B cell (primary cell): ENCODE data around the gene CA7. TPM values are rescaled to one million over a fixed set of nuclear protein-coding genes. Genes with fewer than 3 reads are reported as not detected.

ENCODE experiments used
- ATAC-seq: fragments of 200-7000 bp; cut with Tn5 transposase; one replicate; pipeline ENCODE4 v1.10.0; 2021; ENCODE audit warnings: low read depth, mild to moderate bottlenecking, moderate number of reproducible peaks, moderate library complexity
- CTCF ChIA-PET: fragments of 350-600 bp; sonication (Branson Sonifier 250); formaldehyde crosslinking; loops from one replicate; lab custom pipeline; 2021; ENCODE audit warnings: antibody characterized with exemption, inconsistent platforms; lab: Charles Lee
- POLR2A ChIA-PET: fragments of 350-600 bp; sonication (Branson Sonifier 250); formaldehyde crosslinking; loops from one replicate; lab custom pipeline; 2021; ENCODE audit warnings: antibody characterized with exemption; lab: Charles Lee
- DNase-seq: peaks from one replicate; pipeline ENCODE4 v3.0.0; 2013
- H2AFZ ChIP-seq: 2 replicates; pipeline ENCODE4 v1.6.1; 2012; ENCODE audit warnings: mild to moderate bottlenecking, low read depth, low read length; ENCODE audit not compliant: insufficient read depth, poor library complexity, severe bottlenecking
- H3K27ac ChIP-seq, 2 donors: 1 replicate in 1 of 2; 2 replicates in 1 of 2; pipeline ENCODE4 v1.5.1; 2012 to 2013; ENCODE audit warnings: low read length in 2 of 2, mild to moderate bottlenecking in 2 of 2, moderate library complexity in 1 of 2
- H3K27me3 ChIP-seq, 4 experiments: fragments of 200-600 bp in 1 of 4; sonication (generic) in 1 of 4; replicated peaks in 1 of 4; 1 replicate in 2 of 4; 2 replicates in 2 of 4; pipeline versions ENCODE4 v1.6.1 to v1.7.0; 2013 to 2016; ENCODE audit warnings: low read length in 3 of 4, mild to moderate bottlenecking in 2 of 4, mixed read lengths in 1 of 4, moderate library complexity in 1 of 4; ENCODE audit not compliant: insufficient read depth in 4 of 4, control insufficient read depth in 3 of 4; ENCODE audit errors: control extremely low read depth in 1 of 4
- H3K36me3 ChIP-seq, 2 experiments: replicated peaks in 1 of 2; 1 replicate in 1 of 2; 2 replicates in 1 of 2; pipeline versions ENCODE4 v1.6.1 to v1.7.1; 2013; ENCODE audit warnings: low read length in 1 of 2; ENCODE audit not compliant: insufficient read depth in 2 of 2, control insufficient read depth in 1 of 2; ENCODE audit errors: control extremely low read depth in 1 of 2, extremely low read depth in 1 of 2
- H3K4me1 ChIP-seq, 2 donors: fragments of 200-600 bp in 1 of 2; sonication (generic) in 1 of 2; 1 replicate in 1 of 2; 2 replicates in 1 of 2; pipeline versions ENCODE4 v1.5.1 to v1.6.1; 2013 to 2017; ENCODE audit warnings: low read length in 2 of 2; ENCODE audit not compliant: control insufficient read depth in 2 of 2, insufficient read depth in 2 of 2
- H3K4me2 ChIP-seq: replicated peaks from 2 replicates; pipeline ENCODE3; 2012; ENCODE audit warnings: mild to moderate bottlenecking, low read depth, low read length; ENCODE audit not compliant: poor library complexity, severe bottlenecking
- H3K4me3 ChIP-seq, 5 experiments: fragments of 200-600 bp in 1 of 5; sonication (generic) in 1 of 5; 1 replicate in 3 of 5; 2 replicates in 2 of 5; pipeline versions ENCODE4 v1.5.1 to v1.7.0; 2011 to 2016; ENCODE audit warnings: low read length in 4 of 5, mild to moderate bottlenecking in 4 of 5, low read depth in 2 of 5, control low read depth in 1 of 5, moderate library complexity in 1 of 5; ENCODE audit not compliant: insufficient read depth in 1 of 5; ENCODE audit errors: control extremely low read depth in 1 of 5, extremely low read depth in 1 of 5
- H3K79me2 ChIP-seq: fragments of 200-600 bp; sonication (generic); one replicate; pipeline ENCODE4 v1.6.0; 2016; ENCODE audit warnings: low read length; ENCODE audit not compliant: control insufficient read depth, insufficient read depth
- H3K9ac ChIP-seq: fragments of 200-600 bp; sonication (generic); 2 replicates; pipeline ENCODE4 v1.6.1; 2017; ENCODE audit warnings: mild to moderate bottlenecking, low read length, moderate library complexity
- H3K9me3 ChIP-seq, 3 donors: one replicate each; pipeline versions ENCODE4 v1.6.1 to v1.7.1; 2013; ENCODE audit warnings: low read length in 2 of 3; ENCODE audit not compliant: control insufficient read depth in 2 of 3, insufficient read depth in 1 of 3; ENCODE audit errors: control extremely low read depth in 1 of 3
- H4K20me1 ChIP-seq: 2 replicates; pipeline ENCODE4 v1.6.0; 2012; ENCODE audit warnings: mild to moderate bottlenecking, low read length; ENCODE audit not compliant: insufficient read depth, control insufficient read depth, poor library complexity, severe bottlenecking
- H3K27ac Mint-ChIP-seq: one replicate; pipeline ENCODE4 v1.8.0; 2021; ENCODE audit warnings: mixed read lengths
- H3K27me3 Mint-ChIP-seq: one replicate; pipeline ENCODE4 v1.8.0; 2021; ENCODE audit warnings: mixed read lengths
- H3K4me1 Mint-ChIP-seq: one replicate; pipeline ENCODE4 v1.8.0; 2021; ENCODE audit warnings: mixed read lengths
- H3K4me3 Mint-ChIP-seq: one replicate; pipeline ENCODE4 v1.8.0; 2021; ENCODE audit warnings: mixed read lengths
- H3K9me3 Mint-ChIP-seq: one replicate; pipeline ENCODE4 v1.8.0; 2022; ENCODE audit warnings: mixed read lengths; ENCODE audit not compliant: insufficient read depth
- CTCF ChIP-seq: fragments of 200-600 bp; IDR thresholded peaks from one replicate; pipeline ENCODE4 v1.8.0; 2022; ENCODE audit warnings: antibody characterized with exemption, mild to moderate bottlenecking
- EZH2 ChIP-seq: IDR thresholded peaks from 2 replicates; pipeline ENCODE4 v1.6.1; 2012; ENCODE audit warnings: borderline replicate concordance, low read depth, mild to moderate bottlenecking, moderate library complexity, low read length; ENCODE audit not compliant: insufficient read depth, poor library complexity, severe bottlenecking
- WGBS: methylation state at CpG from one replicate; pipeline ENCODE4 v1.1.5; 2013; ENCODE audit warnings: missing lambda C conversion rate; ENCODE audit not compliant: insufficient coverage; 5-methylcytosine and 5-hydroxymethylcytosine counted together
- intact Hi-C: fragments of 100-400 bp; cut with micrococcal nuclease; formaldehyde crosslinking; loops from one replicate; pipeline ENCODE4 v1.10.0; 2022
- polyA plus RNA-seq: library from polyadenylated mRNA; depleted of rRNA; stranded (reverse); fragments of >200 nt; gene quantifications from 2 replicates; pipeline ENCODE4 v1.2.3, GENCODE V29; 2012
- total RNA-seq, 2 donors: library from RNA; stranded (reverse); fragments of 120-200 nt in 1 of 2; gene quantifications; 1 replicate in 1 of 2; 2 replicates in 1 of 2; pipeline versions ENCODE4 v1.2.3 to v1.2.4, GENCODE V29; 2013 to 2022

Gene CA7
- total and polyA plus RNA-seq, 2 donors (not counting 1 experiment from before 2014, with no cell fraction given): not detected

- no peak for ATAC-seq
Measured at GRCh38 chr16:66874079-66874775, 30.0 kb downstream of the CA7 start.

More at GRCh38 chr16:66874079-66874775, 30.0 kb downstream of the CA7 start:
- H3K4me3 Mint-ChIP-seq: peak overlapping the region; percentile 19
- WGBS: no CpG with 5 or more reads among the region's 1 CpG
- Histone ChIP-seq H3K4me2 (no peak overlapping the region), H3K9ac (no peak overlapping the region), H3K79me2 (no peaks in the 10 kb centered on the region), H4K20me1 (no peaks in the 10 kb centered on the region), H3K36me3 (no peaks in the 10 kb centered on the region), H3K27ac (no peak overlapping the region), H2AFZ (no peak overlapping the region), H3K9me3 (no peaks in the 10 kb centered on the region), H3K4me1 (peaks cover 7 to 11% of the 10 kb centered on the region in 2 donors), H3K4me3 (no peak overlapping the region), H3K27me3 (no peaks in the 10 kb centered on the region)
- no peak for TF ChIP-seq EZH2
- TF ChIP-seq CTCF: no peak
- CTCF ChIA-PET: interaction anchor here (0.6 to 1.5 kb wide), 4 partner anchors 17 to 844 kb away, joined by 3 to 4 read pairs (median 3); no protein-coding TSS in a partner anchor
- intact Hi-C loops: loop anchor here (5.0 kb wide), 1 partner anchor 267 kb away; no protein-coding TSS in a partner anchor
- H3K27ac Mint-ChIP-seq: peak overlapping the region; percentile 26
- no peaks in the 10 kb centered on the region for H3K9me3 Mint-ChIP-seq
- POLR2A ChIA-PET: no interaction called here
- peaks cover 16% of the 10 kb centered on the region for H3K4me1 Mint-ChIP-seq
- DNase-seq: no peak
- H3K27me3 Mint-ChIP-seq: peaks cover 3% of the 10 kb centered on the region
